HepG2 (cell line): ENCODE measurements around the gene DNAJB11. TPM values are rescaled to one million over a fixed set of nuclear protein-coding genes. Genes with fewer than 3 reads are reported as not detected.
A peak's percentile ranks its signal among the peaks of the same experiment; 100 is the strongest.

Experiments used
- ARNT ChIP-seq: fragments of 450-650 bp; IDR thresholded peaks from 2 replicates; pipeline ENCODE4 v1.6.1; 2017
- ATF7-NPFF ChIP-seq: sonication (generic); formaldehyde crosslinking; IDR thresholded peaks from 2 replicates; pipeline ENCODE4 v1.8.1; 2023; ENCODE audit warnings: mild to moderate bottlenecking, low read depth, missing genetic modification reagents, moderate library complexity
- CBFB ChIP-seq: sonication (generic); formaldehyde crosslinking; IDR thresholded peaks from 2 replicates; pipeline ENCODE4 v1.4.0; 2020; ENCODE audit warnings: missing genetic modification reagents
- CCAR2 ChIP-seq: fragments of 200-400 bp; formaldehyde crosslinking; optimal IDR thresholded peaks from 2 replicates; pipeline ENCODE3; 2018; ENCODE audit warnings: low read depth, mild to moderate bottlenecking, low read length, moderate library complexity
- CEBPG ChIP-seq: IDR thresholded peaks from 2 replicates; pipeline ENCODE4 v1.6.1; 2016
- HES4 ChIP-seq: sonication (generic); formaldehyde crosslinking; IDR thresholded peaks from 2 replicates; pipeline ENCODE4 v1.9.0; 2021; ENCODE audit warnings: mild to moderate bottlenecking, missing genetic modification reagents, borderline replicate concordance
- HOXA5 ChIP-seq: sonication (generic); formaldehyde crosslinking; IDR thresholded peaks from 2 replicates; pipeline ENCODE4 v1.4.0; 2020; ENCODE audit warnings: missing genetic modification reagents
- MTA3 ChIP-seq: sonication (generic); formaldehyde crosslinking; IDR thresholded peaks from 2 replicates; pipeline ENCODE4 v1.4.0; 2020; ENCODE audit warnings: missing genetic modification reagents
- MTF1 ChIP-seq: sonication (generic); formaldehyde crosslinking; IDR thresholded peaks from 2 replicates; pipeline ENCODE4 v1.5.0; 2020; ENCODE audit warnings: missing genetic modification reagents
- NFE2L1 ChIP-seq: sonication (generic); formaldehyde crosslinking; IDR thresholded peaks from 2 replicates; pipeline ENCODE4 v1.4.0; 2020; ENCODE audit warnings: missing genetic modification reagents, mild to moderate bottlenecking, borderline replicate concordance
- TARDBP ChIP-seq: sonication (generic); formaldehyde crosslinking; IDR thresholded peaks from 2 replicates; pipeline ENCODE4 v1.8.0; 2022; ENCODE audit warnings: mild to moderate bottlenecking, missing genetic modification reagents
- TEF ChIP-seq: sonication (generic); formaldehyde crosslinking; IDR thresholded peaks from 2 replicates; pipeline ENCODE4 v1.5.0; 2020; ENCODE audit warnings: missing genetic modification reagents
- TERF1 ChIP-seq: sonication (generic); formaldehyde crosslinking; IDR thresholded peaks from 2 replicates; pipeline ENCODE4 v1.8.0; 2022; ENCODE audit warnings: mild to moderate bottlenecking, missing genetic modification reagents, moderate library complexity
- THAP9 ChIP-seq: sonication (generic); formaldehyde crosslinking; IDR thresholded peaks from 2 replicates; pipeline ENCODE4; 2020; ENCODE audit warnings: missing genetic modification reagents, mild to moderate bottlenecking, borderline replicate concordance
- TOPORS ChIP-seq: sonication (generic); formaldehyde crosslinking; IDR thresholded peaks from 2 replicates; pipeline ENCODE4 v1.8.0; 2023; ENCODE audit warnings: mild to moderate bottlenecking, missing genetic modification reagents
- ZBTB37 ChIP-seq: sonication (generic); formaldehyde crosslinking; IDR thresholded peaks from 2 replicates; pipeline ENCODE4 v1.4.0; 2020; ENCODE audit warnings: mild to moderate bottlenecking, missing genetic modification reagents
- ZNF232 ChIP-seq: sonication (generic); formaldehyde crosslinking; IDR thresholded peaks from 2 replicates; pipeline ENCODE4 v1.4.0; 2020; ENCODE audit warnings: missing genetic modification reagents, borderline replicate concordance
- ZNF251 ChIP-seq: sonication (generic); formaldehyde crosslinking; IDR thresholded peaks from 2 replicates; pipeline ENCODE4 v1.9.0; 2021; ENCODE audit warnings: mild to moderate bottlenecking, missing genetic modification reagents
- ZNF263 ChIP-seq: sonication (generic); formaldehyde crosslinking; IDR thresholded peaks from 2 replicates; pipeline ENCODE4 v1.4.0; 2020; ENCODE audit warnings: missing genetic modification reagents
- ZNF275 ChIP-seq: sonication (generic); formaldehyde crosslinking; IDR thresholded peaks from 2 replicates; pipeline ENCODE4 v1.8.0; 2022; ENCODE audit warnings: missing genetic modification reagents, mild to moderate bottlenecking, inconsistent platforms, borderline replicate concordance
- ZNF468 ChIP-seq: sonication (generic); formaldehyde crosslinking; IDR thresholded peaks from 2 replicates; pipeline ENCODE4 v1.8.0; 2022; ENCODE audit warnings: mild to moderate bottlenecking, moderate library complexity, missing genetic modification reagents
- ZNF558 ChIP-seq: sonication (generic); formaldehyde crosslinking; IDR thresholded peaks from 2 replicates; pipeline ENCODE4 v1.9.0; 2022; ENCODE audit warnings: mild to moderate bottlenecking, missing genetic modification reagents, borderline replicate concordance
- ZNF839 ChIP-seq: sonication (generic); formaldehyde crosslinking; IDR thresholded peaks from 2 replicates; pipeline ENCODE4 v1.4.0; 2020; ENCODE audit warnings: missing genetic modification reagents, mild to moderate bottlenecking, borderline replicate concordance
- polyA plus RNA-seq, 8 experiments: library from polyadenylated mRNA; depleted of rRNA in 3 of 8; stranded (reverse) in 7 of 8; unstranded in 1 of 8; fragments of >200 nt; fragmentation: Illumina TruSeq in 4 of 8; extraction: Trizol in 4 of 8; gene quantifications; 2 replicates each; pipeline versions ENCODE4 v1.2.1 to v1.2.3, GENCODE V29; 2011 to 2016; ENCODE audit warnings: low read depth in 4 of 8, missing spikeins in 1 of 8, mixed read lengths in 1 of 8; ENCODE audit not compliant: insufficient read depth in 1 of 8
- total RNA-seq, 5 experiments: library from RNA; depleted of rRNA; stranded (reverse); fragments of >200 nt; fragmentation: Illumina TruSeq; extraction: Trizol; gene quantifications; 2 replicates each; pipeline ENCODE4 v1.2.3, GENCODE V29; 2016; ENCODE audit warnings: low read depth in 1 of 5

Gene DNAJB11
- total and polyA plus RNA-seq, 2 of the 13 experiments (the other 11 are each of a cell fraction or from before 2014, with no cell fraction given) = 41.0 to 132 TPM

GRCh38 chr3:186605561-186606545 lies 35.3 kb downstream of the DNAJB11 start (continued):
- TF ChIP-seq TERF1 (CRISPR knock-in tag) (no peak), CCAR2 (no peak), ARNT (no peak), TARDBP (CRISPR knock-in tag) (peak; percentile 66; the same call in 1 of the 2 replicates), HES4 (CRISPR knock-in tag) (no peak), MTA3 (CRISPR knock-in tag) (no peak), TEF (no peak), ZNF232 (CRISPR knock-in tag) (no peak), HOXA5 (CRISPR knock-in tag) (peak; percentile 91), CEBPG (peak; percentile 64), ZNF263 (CRISPR knock-in tag) (no peak), THAP9 (CRISPR knock-in tag) (no peak), MTF1 (CRISPR knock-in tag) (no peak), ZNF251 (CRISPR knock-in tag) (no peak), TOPORS (CRISPR knock-in tag) (no peak), ZNF839 (no peak), ATF7-NPFF (CRISPR knock-in tag) (no peak), ZNF468 (no peak), NFE2L1 (CRISPR knock-in tag) (no peak), ZNF275 (CRISPR knock-in tag) (no peak), CBFB (CRISPR knock-in tag) (no peak), ZBTB37 (CRISPR knock-in tag) (no peak), ZNF558 (no peak)
